Activated naive CD8-positive, alpha-beta T cell treated with anti-CD3 and anti-CD28 coated beads, Interleukin-2, amount 50 U/mL, for 24 hours (primary cell): Measurements from ENCODE around the gene VN1R5.

ENCODE experiments used
- ATAC-seq: fragments of 150-1000 bp; cut with Tn5 transposase; one replicate; pipeline ENCODE4 v1.10.0; 2021
- DNase-seq: peaks from one replicate; pipeline ENCODE4 v3.0.0; 2021
- H3K27ac Mint-ChIP-seq: one replicate; pipeline ENCODE4 v1.8.0; 2021; ENCODE audit warnings: mild to moderate bottlenecking, mixed read lengths
- H3K27me3 Mint-ChIP-seq: one replicate; pipeline ENCODE4 v1.8.0; 2021; ENCODE audit warnings: mixed read lengths
- H3K36me3 Mint-ChIP-seq: one replicate; pipeline ENCODE4 v1.8.0; 2021; ENCODE audit warnings: low read depth, mixed read lengths
- H3K4me1 Mint-ChIP-seq: one replicate; pipeline ENCODE4 v1.8.0; 2021; ENCODE audit warnings: mixed read lengths
- H3K4me3 Mint-ChIP-seq: one replicate; pipeline ENCODE4 v1.8.0; 2021; ENCODE audit warnings: mild to moderate bottlenecking, moderate library complexity, mixed read lengths
- H3K9me3 Mint-ChIP-seq: one replicate; pipeline ENCODE4 v1.8.0; 2021; ENCODE audit warnings: mixed read lengths

The VN1R5 gene

GRCh38 chr1:247243524-247244137 is 12.2 kb upstream of the VN1R5 start:
- H3K9me3 Mint-ChIP-seq = peaks cover 32% of the 10 kb centered on the region
- H3K27ac Mint-ChIP-seq = no peak overlapping the region
- H3K4me1 Mint-ChIP-seq = no peaks in the 10 kb centered on the region
- ATAC-seq = no peak
- DNase-seq = no peak
- no peaks in the 10 kb centered on the region for H3K36me3 Mint-ChIP-seq
- no peaks in the 10 kb centered on the region for H3K27me3 Mint-ChIP-seq
- no peak overlapping the region for H3K4me3 Mint-ChIP-seq

DNA sequence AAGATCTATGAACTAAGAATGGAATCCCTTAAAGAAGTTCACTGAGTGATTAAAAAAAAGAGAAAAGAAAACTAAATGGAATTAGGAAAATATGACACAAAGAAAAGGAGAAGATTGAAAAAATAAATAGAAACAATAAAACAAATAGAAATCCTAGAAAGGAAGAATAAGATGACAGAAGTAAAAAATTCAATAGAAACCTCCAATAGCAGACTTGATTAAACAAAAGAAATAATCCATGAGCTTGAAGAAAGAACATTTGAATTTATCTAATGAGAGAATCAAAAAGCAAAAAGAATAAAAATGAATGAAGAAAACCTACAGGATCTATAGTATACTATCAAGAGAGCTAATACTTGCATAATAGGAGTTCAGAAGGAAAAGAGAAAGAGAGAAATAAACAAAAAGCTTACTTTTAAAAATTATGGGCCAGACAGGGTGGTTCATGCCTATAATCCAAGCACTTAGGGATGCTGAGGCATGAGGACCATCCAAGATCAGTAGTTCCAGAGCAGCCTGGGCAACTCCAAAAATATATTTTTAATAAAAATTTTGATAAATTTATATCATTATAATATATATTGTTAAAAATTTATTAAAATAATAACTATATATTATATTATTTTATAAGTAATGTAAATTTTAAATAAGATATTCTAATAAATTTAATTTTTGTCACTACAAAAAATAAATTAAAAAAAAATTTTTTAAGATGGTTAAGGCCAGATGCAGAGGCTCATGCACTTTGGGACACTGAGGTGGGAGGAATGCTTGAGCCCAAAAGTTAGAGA is 9.4 kb upstream of the VN1R5 start:
- H3K4me1 Mint-ChIP-seq = no peaks in the 10 kb centered on the region
- no peak for DNase-seq
- ATAC-seq = no peak
- H3K9me3 Mint-ChIP-seq = peaks cover 44% of the 10 kb centered on the region
- no peak overlapping the region for H3K27ac Mint-ChIP-seq
- no peaks in the 10 kb centered on the region for H3K36me3 Mint-ChIP-seq
- H3K4me3 Mint-ChIP-seq = no peak overlapping the region
- H3K27me3 Mint-ChIP-seq = peaks cover 4% of the 10 kb centered on the region

DNA sequence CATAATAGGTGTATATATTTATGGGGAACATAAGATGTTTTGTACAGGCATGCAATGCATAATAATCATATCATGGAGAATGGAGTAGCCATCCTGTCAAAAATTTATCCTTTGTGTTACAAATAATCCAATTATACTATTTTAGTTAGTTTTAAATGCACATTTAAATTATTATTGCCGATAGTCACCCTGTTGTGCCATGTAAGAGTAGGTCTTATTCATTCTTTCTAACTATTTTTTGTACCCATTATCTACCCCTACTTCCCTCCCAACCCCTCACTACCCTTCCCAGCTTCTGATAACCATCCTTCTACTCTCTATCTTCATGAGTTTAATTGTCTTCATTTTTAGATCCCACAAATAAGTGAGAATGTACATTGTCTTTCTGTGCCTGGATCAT is 8.3 kb upstream of the VN1R5 start:
- Mint-ChIP-seq H3K9me3 (peaks cover 49% of the 10 kb centered on the region), H3K27me3 (peaks cover 7% of the 10 kb centered on the region), H3K4me1 (no peaks in the 10 kb centered on the region), H3K27ac (no peak overlapping the region), H3K36me3 (no peaks in the 10 kb centered on the region), H3K4me3 (no peak overlapping the region)
- DNase-seq (no peak), ATAC-seq (no peak)

- peaks cover 3% of the 10 kb centered on the region for H3K36me3 Mint-ChIP-seq
- peaks cover 1% of the 10 kb centered on the region for H3K27me3 Mint-ChIP-seq
- DNase-seq (no peak), ATAC-seq (no peak)
- no peaks in the 10 kb centered on the region for H3K4me1 Mint-ChIP-seq
- no peak overlapping the region for H3K4me3 Mint-ChIP-seq
- no peak overlapping the region for H3K27ac Mint-ChIP-seq
- peaks cover 37% of the 10 kb centered on the region for H3K9me3 Mint-ChIP-seq
These were observed 10.2 kb downstream of the VN1R5 start for GRCh38 chr1:247266053-247266452.

- no peak overlapping the region for H3K4me3 Mint-ChIP-seq
- peaks cover 4% of the 10 kb centered on the region for H3K36me3 Mint-ChIP-seq
- no peak for ATAC-seq
These were observed 12.6 kb downstream of the VN1R5 start for GRCh38 chr1:247268390-247269045.

GRCh38 chr1:247269133-247269532 is 13.3 kb downstream of the VN1R5 start:
- ATAC-seq (no peak), DNase-seq (no peak)
- peaks cover 32% of the 10 kb centered on the region for H3K9me3 Mint-ChIP-seq
- H3K36me3 Mint-ChIP-seq = peaks cover 4% of the 10 kb centered on the region
- H3K4me1 Mint-ChIP-seq = no peaks in the 10 kb centered on the region
- peaks cover 1% of the 10 kb centered on the region for H3K27me3 Mint-ChIP-seq
- no peak overlapping the region for H3K27ac Mint-ChIP-seq
- no peak overlapping the region for H3K4me3 Mint-ChIP-seq

More at GRCh38 chr1:247268390-247269045, 12.6 kb downstream of the VN1R5 start:
- Mint-ChIP-seq H3K9me3 (peaks cover 35% of the 10 kb centered on the region), H3K27ac (no peak overlapping the region), H3K27me3 (peaks cover 1% of the 10 kb centered on the region), H3K4me1 (no peaks in the 10 kb centered on the region)
- no peak for DNase-seq

DNA sequence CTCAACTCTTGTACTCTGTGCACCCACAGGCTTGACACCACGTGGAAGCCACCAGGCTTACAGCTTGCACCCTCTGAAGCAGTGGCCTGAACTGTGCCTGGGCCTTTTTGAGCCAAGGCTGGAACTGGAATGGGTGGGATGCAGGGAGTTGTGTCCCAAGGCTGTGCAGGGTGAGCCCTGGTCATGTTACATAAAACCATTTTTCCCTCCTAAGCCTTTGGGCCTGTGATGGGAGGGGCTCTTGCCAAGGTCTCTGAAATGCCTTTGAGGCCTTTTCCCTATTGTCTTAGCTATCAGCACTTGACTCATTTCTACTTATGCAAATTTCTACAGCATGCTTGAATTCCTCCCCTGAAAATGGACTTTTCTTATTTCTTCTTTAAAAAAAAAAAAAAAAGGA is 14.1 kb downstream of the VN1R5 start:
- no peak for ATAC-seq
- Mint-ChIP-seq H3K4me3 (no peak overlapping the region), H3K9me3 (peaks cover 23% of the 10 kb centered on the region)

GRCh38 chr1:247273013-247273412 is 17.1 kb downstream of the VN1R5 start:
- Mint-ChIP-seq H3K27me3 (no peaks in the 10 kb centered on the region), H3K9me3 (peaks cover 28% of the 10 kb centered on the region), H3K36me3 (peaks cover 4% of the 10 kb centered on the region), H3K4me1 (no peaks in the 10 kb centered on the region), H3K4me3 (no peak overlapping the region), H3K27ac (no peak overlapping the region)
- ATAC-seq = no peak
- no peak for DNase-seq

More for the DNA sequence above, 14.1 kb downstream of the VN1R5 start:
- Mint-ChIP-seq H3K4me1 (no peaks in the 10 kb centered on the region), H3K27me3 (peaks cover 1% of the 10 kb centered on the region), H3K27ac (no peak overlapping the region), H3K36me3 (peaks cover 4% of the 10 kb centered on the region)
- no peak for DNase-seq

DNA sequence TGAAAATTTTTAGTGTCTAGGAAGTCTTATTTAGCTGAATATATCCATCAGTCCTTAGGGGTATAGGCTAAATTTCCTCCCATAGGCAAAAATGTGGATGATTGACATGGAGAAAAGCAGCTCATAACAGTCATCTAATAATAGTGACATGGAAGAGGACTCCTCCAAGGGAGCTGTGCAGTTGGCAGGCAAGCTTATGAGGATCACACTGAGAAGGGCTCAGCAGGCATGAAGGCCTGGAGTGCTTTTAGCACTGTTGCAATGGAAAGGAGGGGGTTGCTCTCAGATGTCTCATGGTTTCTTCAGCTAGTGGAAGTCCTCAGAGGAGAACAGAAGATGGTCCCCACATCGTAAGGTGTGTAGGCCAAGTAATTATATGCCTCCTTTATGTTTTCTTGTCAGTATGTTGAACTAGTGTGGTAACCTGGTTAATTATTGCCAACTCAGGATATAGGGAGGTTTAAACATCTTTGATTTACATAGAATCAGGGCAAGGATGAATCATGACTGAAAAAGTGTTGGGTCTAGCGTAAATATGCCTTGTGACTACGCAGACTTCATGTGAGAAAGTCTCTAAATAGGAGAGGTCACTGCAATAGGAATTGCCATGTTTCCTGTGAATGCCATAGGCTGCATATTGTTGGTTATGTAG is 18.9 kb downstream of the VN1R5 start:
- Mint-ChIP-seq H3K4me3 (no peak overlapping the region), H3K4me1 (no peaks in the 10 kb centered on the region), H3K36me3 (peaks cover 4% of the 10 kb centered on the region), H3K9me3 (peaks cover 28% of the 10 kb centered on the region), H3K27me3 (no peaks in the 10 kb centered on the region), H3K27ac (no peak overlapping the region)
- ATAC-seq (no peak), DNase-seq (no peak)

DNA sequence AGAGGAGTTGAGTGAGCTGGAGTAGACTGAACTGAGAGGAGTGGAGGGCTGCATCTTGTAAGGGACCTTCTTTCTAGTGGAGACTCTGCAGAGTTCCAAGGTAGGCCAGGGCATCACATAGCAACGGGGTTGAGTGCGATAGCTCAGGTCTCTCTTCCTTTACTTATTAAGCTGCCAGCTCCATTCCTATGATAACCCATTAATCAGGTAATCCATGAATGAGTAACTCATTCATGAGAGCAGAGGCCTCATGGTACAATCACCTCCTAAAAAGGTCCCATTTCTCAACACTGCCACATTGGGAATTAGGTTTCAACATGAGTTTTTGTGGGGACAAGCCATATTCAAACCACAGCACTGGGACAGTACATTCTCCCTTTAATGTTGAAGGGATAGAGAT is 21.3 kb downstream of the VN1R5 start:
- no peaks in the 10 kb centered on the region for H3K36me3 Mint-ChIP-seq
- no peak overlapping the region for H3K27ac Mint-ChIP-seq
- H3K27me3 Mint-ChIP-seq = no peaks in the 10 kb centered on the region
- H3K4me3 Mint-ChIP-seq = no peak overlapping the region
- DNase-seq (no peak), ATAC-seq (no peak)
- peaks cover 12% of the 10 kb centered on the region for H3K9me3 Mint-ChIP-seq
- no peaks in the 10 kb centered on the region for H3K4me1 Mint-ChIP-seq

GRCh38 chr1:247281001-247281574 is 25.2 kb downstream of the VN1R5 start:
- Mint-ChIP-seq H3K4me3 (no peak overlapping the region), H3K4me1 (no peaks in the 10 kb centered on the region)

GRCh38 chr1:247286134-247286670 is 30.3 kb downstream of the VN1R5 start:
- DNase-seq (no peak), ATAC-seq (no peak)
- Mint-ChIP-seq H3K27me3 (no peaks in the 10 kb centered on the region), H3K36me3 (peaks cover 6% of the 10 kb centered on the region), H3K27ac (no peak overlapping the region), H3K4me3 (no peak overlapping the region), H3K4me1 (no peaks in the 10 kb centered on the region), H3K9me3 (peaks cover 32% of the 10 kb centered on the region)

More at GRCh38 chr1:247281001-247281574, 25.2 kb downstream of the VN1R5 start:
- Mint-ChIP-seq H3K36me3 (peaks cover 2% of the 10 kb centered on the region), H3K27ac (no peak overlapping the region), H3K9me3 (peaks cover 6% of the 10 kb centered on the region), H3K27me3 (no peaks in the 10 kb centered on the region)
- no peak for DNase-seq
- no peak for ATAC-seq

GRCh38 chr1:247287460-247287859 is 31.6 kb downstream of the VN1R5 start:
- Mint-ChIP-seq H3K27me3 (no peaks in the 10 kb centered on the region), H3K4me1 (no peaks in the 10 kb centered on the region), H3K9me3 (peaks cover 32% of the 10 kb centered on the region), H3K27ac (no peak overlapping the region), H3K4me3 (no peak overlapping the region), H3K36me3 (peaks cover 6% of the 10 kb centered on the region)
- no peak for ATAC-seq
- no peak for DNase-seq

- peaks cover 32% of the 10 kb centered on the region for H3K9me3 Mint-ChIP-seq
These were observed 32.5 kb downstream of the VN1R5 start for GRCh38 chr1:247288341-247288740.

More at GRCh38 chr1:247288341-247288740, 32.5 kb downstream of the VN1R5 start:
- H3K4me1 Mint-ChIP-seq = no peaks in the 10 kb centered on the region
- H3K27ac Mint-ChIP-seq = no peak overlapping the region
- H3K4me3 Mint-ChIP-seq = no peak overlapping the region
- H3K27me3 Mint-ChIP-seq = no peaks in the 10 kb centered on the region
- H3K36me3 Mint-ChIP-seq = peaks cover 6% of the 10 kb centered on the region
- ATAC-seq (no peak), DNase-seq (no peak)
